Skeletal muscle cell (primary cell): ENCODE data around the gene USP1.

Experiments
- DNase-seq: peaks from one replicate; pipeline ENCODE4 v3.0.0-alpha.2; 2010; ENCODE audit warnings: low read depth
- H3K4me3 ChIP-seq: 2 replicates; pipeline ENCODE4 v1.5.1; 2011; ENCODE audit warnings: low read depth, mild to moderate bottlenecking, control low read depth, low read length, moderate library complexity

Gene USP1, protein sequence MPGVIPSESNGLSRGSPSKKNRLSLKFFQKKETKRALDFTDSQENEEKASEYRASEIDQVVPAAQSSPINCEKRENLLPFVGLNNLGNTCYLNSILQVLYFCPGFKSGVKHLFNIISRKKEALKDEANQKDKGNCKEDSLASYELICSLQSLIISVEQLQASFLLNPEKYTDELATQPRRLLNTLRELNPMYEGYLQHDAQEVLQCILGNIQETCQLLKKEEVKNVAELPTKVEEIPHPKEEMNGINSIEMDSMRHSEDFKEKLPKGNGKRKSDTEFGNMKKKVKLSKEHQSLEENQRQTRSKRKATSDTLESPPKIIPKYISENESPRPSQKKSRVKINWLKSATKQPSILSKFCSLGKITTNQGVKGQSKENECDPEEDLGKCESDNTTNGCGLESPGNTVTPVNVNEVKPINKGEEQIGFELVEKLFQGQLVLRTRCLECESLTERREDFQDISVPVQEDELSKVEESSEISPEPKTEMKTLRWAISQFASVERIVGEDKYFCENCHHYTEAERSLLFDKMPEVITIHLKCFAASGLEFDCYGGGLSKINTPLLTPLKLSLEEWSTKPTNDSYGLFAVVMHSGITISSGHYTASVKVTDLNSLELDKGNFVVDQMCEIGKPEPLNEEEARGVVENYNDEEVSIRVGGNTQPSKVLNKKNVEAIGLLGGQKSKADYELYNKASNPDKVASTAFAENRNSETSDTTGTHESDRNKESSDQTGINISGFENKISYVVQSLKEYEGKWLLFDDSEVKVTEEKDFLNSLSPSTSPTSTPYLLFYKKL

DNA sequence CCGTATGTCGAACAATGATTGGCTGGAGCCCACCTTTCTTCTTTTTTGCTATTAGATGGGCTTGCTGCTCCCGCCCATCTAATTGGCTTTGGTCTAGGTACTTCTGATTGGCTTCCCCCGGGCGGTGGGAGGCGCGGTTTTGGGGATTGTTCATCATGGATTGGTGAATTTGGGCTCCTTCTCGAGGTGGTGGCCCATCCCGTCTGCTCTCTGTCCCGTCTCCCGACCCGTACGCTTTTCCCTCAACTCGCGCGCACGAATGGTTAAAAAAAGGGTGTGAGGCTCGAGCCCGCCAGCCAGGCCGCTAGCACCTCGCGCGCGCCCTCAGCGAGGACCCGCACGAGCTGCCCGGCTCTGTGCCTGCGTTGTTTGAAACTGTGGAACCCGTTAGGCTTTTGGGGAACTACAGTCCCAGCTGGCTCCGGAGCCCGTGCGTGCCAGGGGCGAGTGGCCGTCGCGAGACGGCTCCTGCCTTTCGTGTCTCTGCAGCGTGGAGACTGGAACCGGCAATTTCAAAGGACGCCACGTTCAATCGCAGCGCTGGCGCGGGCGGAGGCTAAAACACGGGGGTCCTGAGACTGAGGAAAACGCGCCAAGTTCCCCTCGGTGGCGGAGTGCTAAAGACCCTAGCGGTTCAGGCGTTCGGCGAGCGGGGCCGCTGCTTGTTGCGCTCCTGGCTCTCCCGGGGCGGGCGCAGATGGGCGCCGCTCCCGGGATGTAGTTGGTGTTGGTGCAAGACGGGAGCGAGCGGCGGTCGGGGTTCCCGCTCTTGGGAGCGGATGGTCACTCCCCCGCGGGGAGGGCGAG lies at the start of gene USP1:
TSS of gene USP1 (plus strand) at position 584 of the 807 bp plus-strand sequence. CDS start 2,819 bp downstream, outside the sequence.
- peak; percentile 99 for DNase-seq
- H3K4me3 ChIP-seq: peak within 1 kb of the TSS; percentile 95

DNA sequence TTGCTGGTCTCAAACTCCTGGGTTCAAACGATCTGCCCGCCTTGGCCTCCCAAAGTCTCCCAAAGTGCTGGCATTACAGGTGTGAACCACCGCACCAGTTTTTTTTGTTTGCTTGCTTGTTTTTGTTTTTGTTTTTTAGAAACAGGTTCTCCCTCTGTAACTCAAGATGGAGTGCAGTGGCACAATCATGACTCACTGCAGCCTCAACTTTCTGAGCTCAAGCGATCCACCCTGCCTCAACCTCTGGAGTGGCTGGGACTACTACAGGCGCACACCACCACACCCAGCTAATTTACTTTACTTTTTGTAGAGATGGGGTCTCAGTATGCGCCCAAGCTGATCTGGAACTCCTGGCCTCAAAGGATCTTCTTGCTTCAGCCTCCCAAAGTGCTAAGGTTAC lies 47.3 kb upstream of the USP1 start:
- H3K4me3 ChIP-seq: no peak overlapping the region
- DNase-seq: no peak

DNA sequence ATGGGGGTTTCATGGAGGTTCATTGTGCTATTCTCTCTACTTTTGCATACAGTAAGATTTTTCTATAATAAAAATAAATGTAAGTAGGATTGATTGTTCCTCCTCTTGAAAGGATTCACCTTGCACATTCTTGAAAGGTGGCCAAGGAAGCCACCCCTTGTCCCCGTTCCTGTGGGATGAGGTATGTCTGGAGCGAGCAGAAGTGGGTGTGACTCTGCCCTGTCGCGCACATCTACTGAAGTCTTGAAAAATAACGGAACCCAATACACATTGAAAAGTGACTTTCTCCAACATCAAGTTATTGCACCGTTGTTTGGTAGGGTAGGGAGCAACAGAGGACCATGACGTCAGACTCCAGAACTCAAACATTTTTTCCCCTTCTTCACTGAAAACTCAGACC lies 46.8 kb upstream of the USP1 start:
- no peak overlapping the region for H3K4me3 ChIP-seq
- no peak for DNase-seq

DNA sequence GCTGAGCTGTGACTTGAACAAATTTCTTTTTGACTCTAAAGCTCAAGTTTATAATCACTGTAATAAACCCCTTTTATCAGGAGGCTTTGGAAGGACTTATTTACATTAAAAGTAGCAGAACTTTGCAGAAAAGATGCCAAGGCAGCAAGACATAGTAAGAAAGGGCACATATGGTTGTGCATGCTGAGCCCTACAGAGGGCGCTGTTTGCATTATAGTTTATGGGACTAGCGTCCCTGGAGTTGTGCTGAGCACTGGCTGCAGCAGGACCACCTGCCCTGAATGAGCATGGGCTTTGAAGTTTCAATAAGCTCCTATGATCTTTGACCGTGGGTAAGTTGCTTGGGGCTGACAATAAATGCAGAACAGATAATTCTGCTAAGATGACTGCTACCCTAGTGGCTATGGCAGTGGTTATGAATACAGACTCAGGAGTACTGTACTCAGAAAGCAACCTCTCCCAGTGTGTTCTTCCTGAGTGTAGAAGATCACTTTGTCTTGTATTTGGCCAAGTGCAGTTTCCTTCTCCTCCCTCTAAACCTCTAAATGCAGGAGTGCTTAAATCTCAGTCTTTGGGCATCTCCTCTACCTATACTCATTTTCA lies 45.4 kb upstream of the USP1 start:
- no peak overlapping the region for H3K4me3 ChIP-seq
- DNase-seq: no peak

DNA sequence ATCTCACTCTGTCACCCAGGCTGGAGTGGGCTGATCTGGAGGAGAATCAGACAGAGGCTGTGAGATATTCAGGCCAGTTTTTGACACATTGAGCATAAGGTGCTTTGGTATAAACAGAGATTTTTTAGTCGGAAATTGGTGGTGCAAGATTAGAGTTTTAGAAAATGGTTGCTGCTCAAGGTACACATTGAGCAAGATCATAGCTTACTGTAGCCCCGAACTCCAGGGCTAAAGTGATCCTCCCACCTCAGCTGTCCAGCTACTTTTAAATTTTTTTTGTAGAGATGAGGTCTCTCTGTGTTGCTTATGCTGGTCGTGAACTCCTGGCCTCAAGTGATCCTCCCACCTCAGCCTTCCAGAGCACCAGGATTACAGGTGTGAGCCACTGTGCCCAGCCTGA lies 43.9 kb upstream of the USP1 start:
- no peak overlapping the region for H3K4me3 ChIP-seq
- no peak for DNase-seq

DNA sequence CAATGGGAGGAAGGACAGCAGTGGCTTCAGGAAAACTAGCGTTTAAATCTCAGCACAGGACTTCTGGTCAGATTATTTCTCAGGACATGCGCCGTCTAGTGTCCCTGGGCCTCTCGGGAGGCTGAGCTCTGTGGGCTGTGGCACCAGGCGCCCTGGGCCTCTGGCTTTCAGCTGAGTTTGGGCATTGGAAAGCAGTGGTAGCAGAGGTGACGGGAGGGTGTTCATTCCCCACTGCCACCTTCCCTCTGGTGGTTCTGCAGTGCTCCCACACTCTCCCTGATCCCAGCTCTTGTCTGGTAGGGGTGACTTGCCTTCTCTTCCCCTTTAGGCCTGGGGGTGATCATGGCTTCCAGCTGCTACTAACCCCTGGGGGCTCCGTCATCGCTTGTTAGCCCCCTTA lies 42.2 kb upstream of the USP1 start:
- no peak overlapping the region for H3K4me3 ChIP-seq
- DNase-seq: no peak

DNA sequence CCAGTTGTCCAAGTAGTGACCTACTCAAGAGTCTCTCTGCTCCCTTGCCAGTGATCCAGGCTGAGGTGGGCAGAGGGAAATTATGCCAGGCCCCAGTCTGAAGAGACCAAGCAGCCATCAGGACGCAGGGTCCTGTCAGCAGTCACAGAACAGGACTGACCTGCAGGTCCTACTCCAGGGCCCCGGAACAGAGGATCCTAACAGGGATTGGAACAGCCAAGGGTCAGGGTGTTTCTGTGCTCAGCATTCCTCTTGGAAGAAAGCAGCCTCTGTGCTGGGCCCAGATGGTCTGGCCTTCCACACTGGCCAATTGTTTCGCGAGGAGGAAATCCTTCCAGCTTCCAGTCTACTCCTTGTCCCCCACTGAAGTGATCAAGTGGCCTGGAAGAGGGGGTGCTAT lies 41.6 kb upstream of the USP1 start:
- no peak for DNase-seq
- no peak overlapping the region for H3K4me3 ChIP-seq

DNA sequence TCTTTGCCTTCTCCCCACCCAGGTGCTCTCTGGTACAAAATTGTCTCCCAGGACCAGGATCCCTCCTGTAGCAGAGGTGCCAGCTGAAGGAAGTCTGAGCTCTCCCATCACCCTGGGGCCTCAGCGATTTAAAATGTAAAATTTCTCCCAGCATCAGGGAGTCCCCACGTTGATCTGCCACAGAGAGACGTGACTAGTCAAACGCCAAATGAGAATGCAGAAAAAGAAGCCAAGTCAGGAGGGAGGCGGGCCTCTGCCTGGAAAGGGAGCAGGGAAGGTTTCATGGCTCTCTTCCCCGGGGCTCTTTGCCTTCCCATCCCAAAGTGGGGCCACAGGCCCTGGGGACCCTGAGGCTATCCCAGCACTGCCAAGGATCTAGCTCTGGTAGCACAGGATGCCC lies 40.0 kb upstream of the USP1 start:
- no peak overlapping the region for H3K4me3 ChIP-seq
- DNase-seq: no peak

DNA sequence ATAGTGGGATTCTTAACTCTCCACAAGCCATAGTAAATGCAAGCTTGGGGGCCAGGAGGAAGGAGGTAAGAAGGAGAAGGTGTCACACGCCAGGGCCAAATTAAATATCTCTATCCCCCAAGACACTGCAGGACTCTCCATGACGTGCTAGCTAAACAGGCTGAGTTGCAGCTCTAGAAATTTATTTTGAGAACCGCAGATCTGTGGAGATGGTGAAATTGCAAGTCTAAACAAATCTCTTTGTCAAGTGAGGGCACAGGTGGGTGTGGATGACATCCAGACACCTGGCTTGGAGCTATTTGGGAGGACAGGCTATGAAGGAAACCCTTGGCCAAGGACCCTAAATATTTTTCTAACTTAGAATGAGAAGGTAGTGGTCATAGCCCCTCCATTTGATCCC lies 39.5 kb upstream of the USP1 start:
- no peak overlapping the region for H3K4me3 ChIP-seq
- no peak for DNase-seq

DNA sequence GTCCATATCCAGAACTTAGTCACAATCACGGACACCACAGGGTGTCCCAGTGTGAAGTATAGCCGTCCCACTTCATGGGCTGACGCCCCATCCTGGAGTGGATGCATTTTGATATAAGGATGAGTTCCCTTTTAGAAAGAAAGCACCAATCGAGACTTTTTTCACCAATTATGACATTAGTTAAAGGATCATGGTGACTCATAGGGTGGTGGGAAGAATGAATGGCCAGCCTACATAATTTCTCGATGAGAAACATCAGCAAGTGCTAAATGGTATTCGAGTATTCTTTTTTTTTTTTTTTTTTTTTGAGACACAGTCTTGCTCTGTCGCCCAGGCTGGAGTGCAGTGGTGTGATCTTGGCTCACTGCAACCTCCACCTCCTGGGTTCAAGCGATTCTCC lies 38.5 kb upstream of the USP1 start:
- DNase-seq: no peak

DNA sequence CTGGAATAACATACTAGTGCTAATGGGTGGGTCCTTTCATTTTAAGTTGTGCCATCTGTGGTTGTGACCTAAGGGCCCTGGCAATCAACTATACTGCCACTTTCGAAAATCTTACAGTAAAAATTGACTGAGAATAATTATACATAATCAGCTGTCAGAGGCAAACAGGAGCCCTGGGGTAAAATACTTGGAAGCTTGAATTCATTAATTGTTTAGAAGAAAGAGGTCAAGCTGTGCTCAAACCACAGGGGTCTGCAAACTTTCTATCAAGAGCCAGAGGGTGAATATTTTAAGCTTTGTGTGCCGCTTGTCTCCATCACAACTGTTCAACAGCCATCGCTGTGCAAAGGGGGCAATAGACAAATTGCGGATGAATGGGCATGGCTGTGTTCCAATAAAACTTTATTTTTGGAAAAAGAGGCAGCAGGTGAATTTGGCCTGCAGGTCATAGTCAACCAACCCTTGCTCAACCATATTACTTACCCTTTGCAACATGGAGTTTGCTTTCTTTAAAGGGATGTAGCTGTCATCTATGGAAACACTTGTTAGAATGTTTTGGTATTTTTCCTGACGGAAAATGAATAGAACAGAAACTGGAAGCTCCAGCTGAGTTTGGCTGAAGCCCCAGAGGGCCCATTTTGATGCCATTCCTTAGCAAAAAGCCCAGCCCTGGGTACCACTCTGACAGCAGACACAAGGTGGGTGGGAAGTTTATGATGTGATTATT lies 35.7 kb upstream of the USP1 start:
- no peak overlapping the region for H3K4me3 ChIP-seq
- DNase-seq: no peak

More for the DNA sequence above, 38.5 kb upstream of the USP1 start:
- no peak overlapping the region for H3K4me3 ChIP-seq

DNA sequence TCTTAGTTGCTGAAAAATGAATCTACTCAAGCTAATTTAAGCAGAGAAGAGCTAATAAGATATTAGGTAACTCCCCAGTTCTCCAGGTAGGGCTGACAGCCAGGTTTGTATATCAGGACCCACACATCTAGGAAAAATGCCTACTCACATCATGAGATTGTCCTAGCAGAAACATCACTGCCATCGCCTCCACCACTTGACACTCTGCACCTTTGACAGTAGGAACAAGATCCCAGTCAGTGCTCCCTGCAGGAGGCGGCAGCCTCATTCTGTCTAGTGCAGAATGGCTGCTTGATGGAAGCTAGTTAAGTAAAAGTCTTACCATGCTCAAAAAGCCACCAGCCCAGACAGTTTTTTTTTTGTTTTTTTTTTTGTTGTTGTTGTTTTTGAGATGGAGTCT lies 31.6 kb upstream of the USP1 start:
- DNase-seq: no peak
- H3K4me3 ChIP-seq: no peak overlapping the region

DNA sequence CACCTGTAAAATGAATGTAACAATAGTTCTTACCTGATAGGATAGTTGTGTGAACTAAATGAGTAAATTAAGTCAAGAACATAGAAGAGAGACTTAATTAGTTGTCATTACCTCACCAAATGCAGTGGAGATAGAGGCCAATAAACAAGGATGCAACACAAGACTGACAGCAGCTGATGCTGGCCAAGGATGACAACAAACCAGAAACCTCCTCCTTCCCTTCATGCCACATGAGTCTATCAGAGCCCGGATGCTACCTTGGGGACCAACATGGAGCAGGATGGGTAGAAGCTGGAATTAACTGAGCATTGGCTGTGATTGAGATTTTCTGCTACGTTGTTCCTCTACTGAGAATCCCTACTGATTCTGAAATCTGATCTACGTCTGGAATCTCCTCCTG lies 30.3 kb upstream of the USP1 start:
- H3K4me3 ChIP-seq: no peak overlapping the region
- no peak for DNase-seq

DNA sequence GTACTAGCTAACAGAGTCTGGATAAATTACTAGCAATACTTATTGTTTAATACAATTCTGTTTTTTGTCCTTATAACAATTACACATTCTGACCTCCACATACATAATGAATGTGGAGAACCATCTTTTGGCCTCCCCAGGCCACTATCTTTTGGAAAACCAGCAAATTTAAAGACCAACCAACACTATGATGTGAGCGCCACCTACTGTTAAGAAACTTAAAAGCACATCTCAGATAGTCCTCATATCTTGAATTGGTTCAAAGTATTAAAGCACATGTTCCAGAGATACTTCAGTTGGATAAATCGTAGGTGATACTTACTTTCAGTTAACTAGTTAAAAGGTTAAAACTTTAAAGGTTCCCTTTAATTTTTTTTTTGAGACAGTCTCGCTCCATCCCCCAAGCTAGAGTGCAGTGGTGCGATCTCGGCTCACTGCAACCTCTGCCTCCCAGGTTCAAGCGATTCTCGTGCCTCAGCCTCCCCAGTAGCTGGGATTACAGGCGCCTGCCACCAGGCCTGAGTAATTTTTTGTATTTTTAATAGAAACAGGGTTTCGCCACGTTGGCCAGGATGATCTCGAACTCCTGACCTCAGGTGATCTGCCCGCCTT lies 29.3 kb upstream of the USP1 start:
- DNase-seq: no peak
- no peak overlapping the region for H3K4me3 ChIP-seq

DNA sequence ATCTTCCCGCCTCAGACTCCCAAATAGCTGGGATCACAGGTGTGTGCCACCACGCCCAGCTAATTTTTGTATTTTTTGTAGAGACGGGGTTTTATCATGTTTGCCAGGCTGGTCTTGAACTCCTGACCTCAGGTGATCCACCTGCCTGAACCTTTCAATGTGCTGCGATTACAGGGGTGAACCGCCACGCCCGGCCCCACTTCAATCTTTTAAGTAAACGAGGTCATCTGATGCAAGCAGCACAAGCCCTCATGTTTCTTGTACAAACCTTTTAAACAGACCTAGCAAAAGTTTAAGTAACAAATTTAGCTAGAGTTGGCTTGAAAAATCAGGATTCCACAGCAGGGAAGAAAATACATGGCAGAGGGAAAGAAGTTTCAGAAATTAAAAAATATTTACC lies 21.2 kb upstream of the USP1 start:
- H3K4me3 ChIP-seq: no peak overlapping the region
- DNase-seq: no peak

DNA sequence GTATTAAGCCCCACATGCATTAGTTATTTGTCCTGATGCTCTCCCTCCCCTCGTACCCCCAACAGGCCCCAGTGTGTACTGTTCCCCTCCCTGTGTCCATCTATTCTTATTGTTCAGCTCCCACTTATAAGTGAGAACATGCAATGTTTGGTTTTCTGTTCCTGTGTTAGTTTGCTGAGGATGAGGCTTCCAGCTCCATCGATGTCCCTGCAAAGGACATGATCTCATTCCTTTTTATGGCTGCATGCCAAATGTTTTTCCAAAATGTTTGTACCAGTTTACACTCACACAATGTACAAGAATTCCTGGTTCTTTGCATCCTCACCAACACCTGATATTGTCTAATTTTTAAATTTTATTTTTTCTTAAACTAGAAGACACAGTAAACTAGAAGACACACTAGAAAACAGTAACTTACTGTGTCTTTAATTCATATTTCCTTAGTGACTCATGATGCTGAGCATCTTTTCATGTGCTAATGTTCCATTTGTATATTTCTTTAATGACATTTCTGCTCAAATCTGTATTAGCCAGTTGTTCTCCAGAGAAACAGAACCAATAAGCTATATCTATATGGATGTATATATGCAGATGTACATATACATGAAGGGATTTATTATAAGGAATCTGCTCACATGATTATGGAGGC lies 19.4 kb upstream of the USP1 start:
- DNase-seq: no peak
- no peak overlapping the region for H3K4me3 ChIP-seq

DNA sequence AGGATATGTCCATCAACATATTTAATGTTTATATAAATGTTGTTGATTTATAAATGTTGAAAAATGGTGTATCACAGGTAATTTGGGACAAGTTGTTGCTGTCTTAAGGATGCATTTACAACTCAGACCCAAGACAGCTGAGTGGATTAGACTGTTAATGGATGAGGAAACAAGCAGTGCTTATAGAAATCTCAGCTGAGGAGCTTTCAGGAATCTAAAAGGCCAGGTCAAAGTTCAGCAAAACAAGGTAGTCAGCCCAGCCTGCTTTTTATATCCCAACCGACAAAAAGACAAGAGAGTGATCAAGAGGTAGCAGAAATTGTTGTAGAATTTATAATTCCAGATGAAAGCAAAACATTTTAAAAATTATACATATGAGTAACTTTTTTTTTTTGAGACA lies 16.6 kb upstream of the USP1 start:
- no peak overlapping the region for H3K4me3 ChIP-seq
- DNase-seq: no peak

DNA sequence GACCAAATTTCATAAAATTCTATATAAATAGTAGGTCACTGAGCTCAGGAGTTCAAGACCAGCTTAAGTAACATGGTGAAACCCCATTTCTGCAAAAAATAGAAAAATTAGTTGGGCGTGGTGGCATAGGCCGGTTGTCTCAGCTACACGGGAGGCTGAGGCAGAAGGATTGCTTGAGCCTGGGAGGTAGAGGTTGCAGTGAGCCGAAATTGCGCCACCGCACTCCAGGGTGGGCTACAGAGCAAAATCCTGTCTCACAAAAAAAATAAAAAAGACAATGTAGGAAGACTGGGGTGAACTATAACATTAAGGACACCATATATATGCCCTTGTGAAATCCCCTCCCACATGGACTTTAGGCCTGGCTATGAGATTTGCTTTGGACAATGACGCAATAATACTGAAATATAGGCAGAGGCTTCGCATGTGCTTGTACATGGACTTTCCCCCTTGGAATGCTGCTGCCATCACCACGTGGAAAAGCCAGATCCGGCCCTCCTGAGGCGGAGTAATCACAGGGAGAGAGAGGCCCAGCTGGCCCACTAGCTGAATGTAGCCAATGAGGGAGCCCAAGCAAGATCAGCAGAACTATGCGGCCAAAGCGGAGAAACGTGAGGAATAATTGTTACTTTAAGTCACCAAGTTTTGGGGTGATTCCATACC lies 13.1 kb upstream of the USP1 start:
- no peak for DNase-seq
- H3K4me3 ChIP-seq: no peak overlapping the region
